Stomach (tissue), 9 donors: ENCODE measurements around the gene NAXD. TPM values are rescaled to one million over a fixed set of nuclear protein-coding genes. Genes with fewer than 3 reads are reported as not detected.

Experiments used
- DNase-seq, 2 donors: peaks; one replicate each; pipeline versions ENCODE4 v3.0.0 to v3.0.0-alpha.2; 2013 to 2019
- H3K27ac ChIP-seq, 5 donors: fragments of 200-600 bp in 4 of 5; sonication (generic) in 4 of 5; one replicate each; pipeline ENCODE4 v1.5.1; 2013 to 2019; ENCODE audit warnings: mild to moderate bottlenecking in 1 of 5, moderate library complexity in 1 of 5
- H3K27me3 ChIP-seq, 3 donors: fragments of 200-600 bp; sonication (generic); one replicate each; pipeline ENCODE4 v1.5.1; 2017 to 2019; ENCODE audit warnings: mixed run types in 1 of 3
- H3K36me3 ChIP-seq, 4 donors: fragments of 200-600 bp; sonication (generic); 1 replicate in 3 of 4; 2 replicates in 1 of 4; pipeline ENCODE4 v1.5.1; 2016 to 2019
- H3K4me1 ChIP-seq, 4 donors: fragments of 200-600 bp; sonication (generic); one replicate each; pipeline ENCODE4 v1.5.1; 2016 to 2019
- H3K4me3 ChIP-seq, 4 donors: fragments of 200-600 bp; sonication (generic) in 3 of 4; one replicate each; pipeline ENCODE4 v1.5.1; 2016 to 2019; ENCODE audit warnings: mild to moderate bottlenecking in 1 of 4
- H3K9me3 ChIP-seq, 4 donors: fragments of 200-600 bp; sonication (generic); one replicate each; pipeline ENCODE4 v1.5.1; 2016 to 2019
- EP300 ChIP-seq: sonication (generic); formaldehyde crosslinking; IDR thresholded peaks from one replicate; pipeline ENCODE4 v1.6.1; 2017; ENCODE audit warnings: antibody characterized with exemption
- POLR2A ChIP-seq, 4 donors: fragments of 450-650 bp; IDR thresholded peaks; one replicate each; pipeline ENCODE4 v1.6.1; 2016; ENCODE audit warnings: antibody characterized with exemption in 4 of 4, control low read depth in 2 of 4, mild to moderate bottlenecking in 1 of 4, moderate library complexity in 1 of 4
- POLR2AphosphoS5 ChIP-seq, 3 donors: sonication (generic); formaldehyde crosslinking; IDR thresholded peaks; one replicate each; pipeline ENCODE4 v1.6.1; 2016; ENCODE audit warnings: antibody characterized with exemption in 3 of 3
- WGBS, 5 donors: extraction: QIAGEN DNeasy Blood & Tissue Kit in 3 of 5; methylation state at CpG; one replicate each; pipeline versions ENCODE4 v1.1.5 to v1.1.7; 2013 to 2018; 5-methylcytosine and 5-hydroxymethylcytosine counted together
- intact Hi-C: fragments of 100-400 bp; cut with DNase I; formaldehyde crosslinking; loops from one replicate; pipeline ENCODE4 v1.15.1; 2023; ENCODE audit warnings: low total_unique reads
- polyA plus RNA-seq, 3 donors: library from polyadenylated mRNA; stranded (reverse); fragments of 200-250 nt; gene quantifications; one replicate each; pipeline ENCODE4 v1.2.3, GENCODE V29; 2013
- total RNA-seq, 5 donors: library from RNA; depleted of rRNA; stranded (reverse); fragments of >200 nt; gene quantifications; one replicate each; pipeline versions ENCODE4 v1.1.0 to v1.2.3, GENCODE V29; 2014 to 2016
- TF ChIP-seq, protein P1 (sequence below), 7 experiments: fragments of 450-650 bp in 4 of 7; fragments of 200-600 bp in 3 of 7; sonication (generic) in 3 of 7; IDR thresholded peaks; one replicate each; pipeline ENCODE4 v1.5.1; 2016 to 2019; ENCODE audit warnings: antibody characterized with exemption in 7 of 7, control low read depth in 2 of 7, mild to moderate bottlenecking in 1 of 7
- donor health status: healthy with polysubstance abuse.
- donor health status: Bipolar disorder and iron deficiency.
- donor health status: healthy.

Gene NAXD
- total and polyA plus RNA-seq, 8 donors = 25.7 to 50.7 (median 39.9) TPM

DNA sequence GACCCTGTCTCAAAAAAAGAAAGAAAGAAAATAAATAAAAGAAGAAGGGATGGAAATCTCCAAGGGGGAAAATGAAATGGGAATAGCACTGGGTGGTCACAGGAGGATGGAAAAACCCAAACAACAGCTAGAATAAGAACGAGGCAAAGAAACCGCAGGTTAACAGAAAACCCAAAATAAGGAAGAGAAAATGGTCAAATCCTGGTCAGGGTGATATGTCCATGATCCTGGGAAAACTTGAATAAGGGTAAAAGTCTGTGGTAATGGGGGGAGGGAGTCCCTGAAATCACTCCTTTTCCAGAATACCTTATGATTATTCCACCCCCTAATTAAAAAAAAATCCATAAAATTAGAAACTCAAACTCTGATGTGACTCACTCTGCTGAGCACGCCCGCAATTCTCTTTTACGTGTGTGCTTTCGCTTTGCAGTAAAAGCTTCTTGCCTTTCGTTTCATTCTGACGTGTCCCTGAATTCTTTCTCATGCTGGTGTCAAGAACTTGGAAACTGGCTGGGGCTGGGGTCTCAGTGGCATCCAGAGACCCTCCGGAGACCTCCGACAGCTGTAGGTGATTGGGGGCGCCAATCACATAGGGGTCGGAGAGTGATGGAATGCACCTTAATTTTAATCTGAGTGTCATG is 4.3 kb upstream of the NAXD start:
- H3K4me1 ChIP-seq = peaks cover 4 to 9% (median 7%) of the 10 kb centered on the region in 4 donors
- TF ChIP-seq POLR2AphosphoS5 (IDR thresholded peaks at IDR 0.05) = no peak
- TF ChIP-seq, protein P1, sequence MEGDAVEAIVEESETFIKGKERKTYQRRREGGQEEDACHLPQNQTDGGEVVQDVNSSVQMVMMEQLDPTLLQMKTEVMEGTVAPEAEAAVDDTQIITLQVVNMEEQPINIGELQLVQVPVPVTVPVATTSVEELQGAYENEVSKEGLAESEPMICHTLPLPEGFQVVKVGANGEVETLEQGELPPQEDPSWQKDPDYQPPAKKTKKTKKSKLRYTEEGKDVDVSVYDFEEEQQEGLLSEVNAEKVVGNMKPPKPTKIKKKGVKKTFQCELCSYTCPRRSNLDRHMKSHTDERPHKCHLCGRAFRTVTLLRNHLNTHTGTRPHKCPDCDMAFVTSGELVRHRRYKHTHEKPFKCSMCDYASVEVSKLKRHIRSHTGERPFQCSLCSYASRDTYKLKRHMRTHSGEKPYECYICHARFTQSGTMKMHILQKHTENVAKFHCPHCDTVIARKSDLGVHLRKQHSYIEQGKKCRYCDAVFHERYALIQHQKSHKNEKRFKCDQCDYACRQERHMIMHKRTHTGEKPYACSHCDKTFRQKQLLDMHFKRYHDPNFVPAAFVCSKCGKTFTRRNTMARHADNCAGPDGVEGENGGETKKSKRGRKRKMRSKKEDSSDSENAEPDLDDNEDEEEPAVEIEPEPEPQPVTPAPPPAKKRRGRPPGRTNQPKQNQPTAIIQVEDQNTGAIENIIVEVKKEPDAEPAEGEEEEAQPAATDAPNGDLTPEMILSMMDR (IDR thresholded peaks at IDR 0.05) = no peak
- no peak for TF ChIP-seq POLR2A (IDR thresholded peaks at IDR 0.05)
- no peak for TF ChIP-seq EP300
- WGBS, 5 donors = 79 to 86% (median 83%) methylated on average over 12 of the region's 12 CpGs
- no peaks in the 10 kb centered on the region for H3K27me3 ChIP-seq
- intact Hi-C loops = no loop called here
- H3K9me3 ChIP-seq = no peaks in the 10 kb centered on the region
- H3K27ac ChIP-seq = no peak overlapping the region
- no peaks in the 10 kb centered on the region for H3K36me3 ChIP-seq
- no peak for DNase-seq
- no peak overlapping the region for H3K4me3 ChIP-seq

DNA sequence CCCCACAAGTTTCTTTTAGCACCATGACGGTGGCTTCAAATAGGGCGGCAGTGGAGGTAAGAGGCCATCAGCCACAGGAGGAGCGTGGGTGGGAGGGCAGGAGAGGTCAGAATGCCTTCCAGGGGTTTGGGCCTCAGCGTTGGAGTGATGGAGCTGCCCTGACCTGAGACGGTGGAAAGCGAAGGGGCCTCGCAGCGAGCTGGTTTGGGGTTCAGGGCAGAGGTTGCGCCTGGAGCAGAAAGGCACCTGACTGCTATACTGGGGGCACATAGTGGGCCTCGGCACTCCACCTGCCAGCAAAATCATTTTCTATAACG is 382 bp upstream of the NAXD start:
- Histone ChIP-seq H3K27me3 (no peaks in the 10 kb centered on the region), H3K36me3 (no peaks in the 10 kb centered on the region), H3K4me3 (peak overlapping the region; percentile 64 to 91 (median 88)), H3K9me3 (no peaks in the 10 kb centered on the region), H3K4me1 (peaks cover 33 to 48% (median 41%) of the 10 kb centered on the region in 4 donors), H3K27ac (peak overlapping the region; percentile 95 to 99 (median 98))
- no peak for DNase-seq
- no peak for TF ChIP-seq POLR2AphosphoS5 (IDR thresholded peaks at IDR 0.05)
- TF ChIP-seq POLR2A (IDR thresholded peaks at IDR 0.05) = no peak
- TF ChIP-seq, protein P1 (IDR thresholded peaks at IDR 0.05) = no peak
- no peak for TF ChIP-seq EP300
- intact Hi-C loops = no loop called here
- 82 to 86% (median 83%) methylated on average over 11 of the region's 11 CpGs for WGBS, 5 donors

DNA sequence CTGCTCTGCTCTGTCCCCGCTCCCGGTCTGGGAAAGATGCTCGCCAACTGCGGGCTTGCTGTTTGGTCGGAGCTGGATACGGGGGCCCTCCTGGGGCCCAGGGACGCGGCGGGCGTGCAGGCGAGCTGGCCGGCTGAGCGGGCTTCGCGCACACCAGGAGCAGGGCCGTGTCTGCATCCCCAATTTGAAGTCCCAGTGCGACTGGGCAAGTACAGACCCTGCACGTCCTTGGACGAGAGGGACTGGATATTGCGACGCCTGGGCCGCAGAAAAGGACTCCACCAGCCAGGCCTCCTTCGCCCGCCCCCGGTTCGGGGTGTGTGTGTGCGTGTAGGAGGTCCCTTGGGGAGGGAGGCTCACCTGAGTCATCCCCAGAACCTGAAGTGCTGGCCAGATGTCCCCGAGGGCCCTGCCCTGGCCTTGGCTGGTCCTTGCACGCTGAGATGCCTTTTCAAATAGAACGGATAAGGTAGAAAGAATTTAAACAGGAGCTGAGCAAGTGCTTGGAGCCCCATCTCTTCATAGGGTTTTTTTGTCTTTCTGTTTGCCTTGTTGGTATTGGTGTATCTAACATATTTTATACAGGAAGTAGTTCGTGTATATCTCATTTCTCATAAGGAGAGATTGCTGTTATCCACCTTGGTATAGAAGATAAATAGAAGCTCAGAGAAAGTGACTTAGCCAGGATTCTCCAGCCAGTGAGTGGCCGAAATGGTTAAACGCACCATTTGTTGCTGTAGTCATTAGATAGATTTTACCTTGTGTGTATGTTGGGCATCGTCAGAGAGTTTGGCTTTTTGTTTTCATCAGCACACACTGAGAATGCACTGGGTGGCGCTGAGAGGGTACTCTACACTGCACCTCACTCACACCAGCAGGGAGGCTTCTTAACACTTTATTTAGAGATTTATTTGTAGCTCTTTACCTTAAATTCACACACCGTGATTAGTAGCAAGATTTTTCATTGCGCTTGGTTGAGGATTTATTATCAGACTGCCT is 1.1 kb downstream of the NAXD start:
- TF ChIP-seq POLR2AphosphoS5 (IDR thresholded peaks at IDR 0.05) (peak in 2 of 3 donors; percentile 31 to 55), EP300 (no peak), POLR2A (IDR thresholded peaks at IDR 0.05) (peak in 1 of 4 donors; percentile 8)
- TF ChIP-seq, protein P1 (IDR thresholded peaks at IDR 0.05) = no peak
- H3K27me3 ChIP-seq = no peaks in the 10 kb centered on the region
- H3K9me3 ChIP-seq = no peaks in the 10 kb centered on the region
- H3K27ac ChIP-seq = peak overlapping the region; percentile 95 to 99 (median 98)
- 3 to 12% (median 6%) methylated on average over 17 to 37 of the region's 37 CpGs for WGBS, 5 donors
- DNase-seq = peak; percentile 55 to 63
- peaks cover 42 to 62% (median 51%) of the 10 kb centered on the region in 4 donors for H3K4me1 ChIP-seq
- no peaks in the 10 kb centered on the region for H3K36me3 ChIP-seq
- intact Hi-C loops = no loop called here
- peak overlapping the region; percentile 64 to 91 (median 88) for H3K4me3 ChIP-seq

DNA sequence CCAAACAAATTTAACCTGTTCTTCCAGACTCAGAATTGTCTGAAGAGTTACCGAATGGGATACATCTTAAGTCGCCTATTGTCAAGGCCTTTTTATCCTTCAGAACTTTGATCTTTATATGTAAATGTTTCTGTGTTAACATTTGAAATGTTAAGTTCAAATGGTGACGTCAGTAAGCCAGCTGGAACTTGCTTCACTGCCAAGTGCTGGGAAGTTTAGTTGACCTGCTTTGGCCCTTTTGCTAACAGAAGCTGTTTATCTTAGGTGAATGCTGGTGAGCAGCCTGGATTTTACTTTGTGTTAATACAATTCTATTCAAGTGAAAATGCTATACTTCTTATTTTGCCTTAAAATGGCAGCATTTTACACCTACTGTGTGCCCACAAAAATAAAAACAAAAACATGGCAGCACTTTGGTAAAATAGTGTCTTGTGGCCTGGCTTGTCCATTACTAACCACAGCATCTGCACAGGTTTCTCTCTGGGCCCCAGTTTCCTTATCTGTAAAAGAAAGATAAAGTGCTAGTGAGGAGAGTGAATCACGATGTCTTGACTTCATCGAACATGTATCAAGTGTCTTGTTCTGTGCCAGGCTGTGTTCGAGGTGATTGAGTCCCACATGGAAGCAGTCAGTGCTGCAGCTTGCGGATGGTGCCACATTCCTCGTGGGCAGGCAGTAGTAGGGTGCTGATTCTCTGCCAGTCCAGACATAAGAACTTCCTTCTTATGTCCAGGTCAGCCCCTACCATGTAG is 2.2 kb downstream of the NAXD start:
- Histone ChIP-seq H3K27ac (peak overlapping the region; percentile 94 to 99 (median 97)), H3K4me3 (peak overlapping the region in 2 of 4 donors; percentile 86 to 91), H3K27me3 (no peaks in the 10 kb centered on the region), H3K9me3 (no peaks in the 10 kb centered on the region), H3K36me3 (peaks cover 0 to 4% (median 3%) of the 10 kb centered on the region in 4 donors), H3K4me1 (peaks cover 43 to 71% (median 56%) of the 10 kb centered on the region in 4 donors)
- intact Hi-C loops = no loop called here
- peak; percentile 85 to 90 for DNase-seq
- WGBS, 5 donors = 27 to 45% (median 28%) methylated on average over 8 of the region's 8 CpGs
- TF ChIP-seq EP300 (no peak), POLR2A (IDR thresholded peaks at IDR 0.05) (no peak), POLR2AphosphoS5 (IDR thresholded peaks at IDR 0.05) (peak; percentile 52 to 79 (median 67))
- TF ChIP-seq, protein P1 (IDR thresholded peaks at IDR 0.05) = no peak
